ENCODE data around the gene FNDC10.
"Not testable (repeated sequence)": the region's sequence is repeated elsewhere in the genome, so short reads cannot be mapped to it uniquely, and the experiment has no call there.

- not testable (repeated sequence) for TF ChIP-seq CTCF, POLR2A (IDR thresholded peaks at IDR 0.05)
Observed at GRCh38 chr1:1637479-1637875, 37.5 kb upstream of the FNDC10 start.
